ENCODE measurements around the gene IFT80.

GRCh38 chr3:160286231-160286630 is 112.8 kb downstream of the IFT80 start:
- no peak for TF ChIP-seq CTCF (IDR thresholded peaks at IDR 0.05)
- no peak for TF ChIP-seq POLR2A (IDR thresholded peaks at IDR 0.05)
